Activated CD8-positive, alpha-beta memory T cell treated with anti-CD3 and anti-CD28 coated beads for 36 hours (primary cell): ENCODE data around the gene CHST9. TPM values are rescaled to one million over a fixed set of nuclear protein-coding genes. Genes with fewer than 3 reads are reported as not detected.
"Not testable (repeated sequence)": the region's sequence is repeated elsewhere in the genome, so short reads cannot be mapped to it uniquely, and the experiment has no call there.

Experiments
- CTCF ChIA-PET: fragments of 350-600 bp; sonication (Branson Sonifier 250); formaldehyde crosslinking; loops from one replicate; lab custom pipeline; 2021; ENCODE audit warnings: antibody characterized with exemption; lab: Charles Lee
- POLR2A ChIA-PET: fragments of 350-600 bp; sonication (Branson Sonifier 250); formaldehyde crosslinking; loops from one replicate; lab custom pipeline; 2021; ENCODE audit warnings: antibody characterized with exemption; lab: Charles Lee
- total RNA-seq, 2 experiments: library from RNA; stranded (reverse); gene quantifications; one replicate each; pipeline ENCODE4 v1.2.3, GENCODE V29; 2021

Gene CHST9
- total RNA-seq, 2 experiments from 2014 or later: not detected

- POLR2A ChIA-PET: no interaction called here
- CTCF ChIA-PET: no interaction called here
Measured at GRCh38 chr18:27110319-27110718, 74.8 kb downstream of the CHST9 start.

GRCh38 chr18:27109451-27109850 lies 75.7 kb downstream of the CHST9 start:
- CTCF ChIA-PET: no interaction called here

GRCh38 chr18:27108842-27109241 lies 76.3 kb downstream of the CHST9 start:
- POLR2A ChIA-PET: no interaction called here
- CTCF ChIA-PET: no interaction called here

More at GRCh38 chr18:27109451-27109850, 75.7 kb downstream of the CHST9 start:
- POLR2A ChIA-PET: no interaction called here

GRCh38 chr18:27104743-27105142 lies 80.4 kb downstream of the CHST9 start:
- CTCF ChIA-PET: no interaction called here
- POLR2A ChIA-PET: no interaction called here

- ChIA-PET POLR2A (no interaction called here), CTCF (no interaction called here)
Measured at GRCh38 chr18:27094621-27095020, 90.5 kb downstream of the CHST9 start.

- CTCF ChIA-PET, POLR2A ChIA-PET: not testable (repeated sequence)
Measured at GRCh38 chr18:27093290-27093689, 91.8 kb downstream of the CHST9 start.

GRCh38 chr18:27081701-27082100 lies 103.4 kb downstream of the CHST9 start:
- ChIA-PET POLR2A (no interaction called here), CTCF (no interaction called here)

- ChIA-PET POLR2A (no interaction called here), CTCF (no interaction called here)
Measured at GRCh38 chr18:27075828-27076227, 109.3 kb downstream of the CHST9 start.

GRCh38 chr18:27073404-27073830 lies 111.7 kb downstream of the CHST9 start:
- POLR2A ChIA-PET: no interaction called here

GRCh38 chr18:27064673-27065072 lies 120.4 kb downstream of the CHST9 start:
- POLR2A ChIA-PET: no interaction called here
- CTCF ChIA-PET: interaction anchor here (1.0 kb wide), 1 partner anchor 12 kb away, joined by 3 read pairs; no protein-coding TSS in a partner anchor

More at GRCh38 chr18:27073404-27073830, 111.7 kb downstream of the CHST9 start:
- CTCF ChIA-PET: no interaction called here

GRCh38 chr18:27062802-27063201 lies 122.3 kb downstream of the CHST9 start:
- ChIA-PET POLR2A (no interaction called here), CTCF (no interaction called here)

GRCh38 chr18:27061488-27062095 lies 123.5 kb downstream of the CHST9 start:
- CTCF ChIA-PET: no interaction called here
- POLR2A ChIA-PET: no interaction called here

GRCh38 chr18:27057519-27058234 lies 127.4 kb downstream of the CHST9 start:
- ChIA-PET POLR2A (no interaction called here), CTCF (no interaction called here)

- ChIA-PET CTCF (no interaction called here), POLR2A (no interaction called here)
Measured at GRCh38 chr18:27054926-27055325, 130.2 kb downstream of the CHST9 start.

GRCh38 chr18:27049969-27050368 lies 135.1 kb downstream of the CHST9 start:
- ChIA-PET CTCF (no interaction called here), POLR2A (no interaction called here)

- CTCF ChIA-PET: no interaction called here
- POLR2A ChIA-PET: no interaction called here
Measured at GRCh38 chr18:27045342-27045741, 139.8 kb downstream of the CHST9 start.

GRCh38 chr18:27042177-27042576 lies 142.9 kb downstream of the CHST9 start:
- CTCF ChIA-PET: no interaction called here
- POLR2A ChIA-PET: no interaction called here

GRCh38 chr18:27040796-27041195 lies 144.3 kb downstream of the CHST9 start:
- ChIA-PET POLR2A (no interaction called here), CTCF (no interaction called here)

- ChIA-PET CTCF (no interaction called here), POLR2A (no interaction called here)
Measured at GRCh38 chr18:27033722-27034121, 151.4 kb downstream of the CHST9 start.

- CTCF ChIA-PET: no interaction called here
Measured at GRCh38 chr18:27030421-27030820, 154.7 kb downstream of the CHST9 start.

GRCh38 chr18:27022477-27022876 lies 162.6 kb downstream of the CHST9 start:
- POLR2A ChIA-PET: no interaction called here
- CTCF ChIA-PET: no interaction called here

More at GRCh38 chr18:27030421-27030820, 154.7 kb downstream of the CHST9 start:
- POLR2A ChIA-PET: no interaction called here
